Stimulated activated memory B cell treated with anti-CD40 and anti-IgM and Interleukin-4, amounts not matched to agents 10 μg/mL and 1 μg/mL and 100 μg/mL, for 72 hours (primary cell): ENCODE results near the gene NGB.

ENCODE experiments used
- ATAC-seq: fragments of 150-1000 bp; cut with Tn5 transposase; 2 replicates; pipeline ENCODE4 v1.10.0; 2021
- H3K27ac Mint-ChIP-seq: one replicate; pipeline ENCODE4 v1.8.0; 2022; ENCODE audit warnings: mild to moderate bottlenecking, mixed read lengths
- H3K27me3 Mint-ChIP-seq: one replicate; pipeline ENCODE4 v1.8.0; 2022; ENCODE audit warnings: mixed read lengths
- H3K36me3 Mint-ChIP-seq: one replicate; pipeline ENCODE4 v1.8.0; 2022; ENCODE audit warnings: mixed read lengths
- H3K4me1 Mint-ChIP-seq: one replicate; pipeline ENCODE4 v1.8.0; 2022; ENCODE audit warnings: mixed read lengths
- H3K4me3 Mint-ChIP-seq: one replicate; pipeline ENCODE4 v1.8.0; 2022; ENCODE audit warnings: mild to moderate bottlenecking, moderate library complexity, mixed read lengths
- H3K9me3 Mint-ChIP-seq: one replicate; pipeline ENCODE4 v1.8.0; 2022; ENCODE audit warnings: mixed read lengths

Gene NGB

DNA sequence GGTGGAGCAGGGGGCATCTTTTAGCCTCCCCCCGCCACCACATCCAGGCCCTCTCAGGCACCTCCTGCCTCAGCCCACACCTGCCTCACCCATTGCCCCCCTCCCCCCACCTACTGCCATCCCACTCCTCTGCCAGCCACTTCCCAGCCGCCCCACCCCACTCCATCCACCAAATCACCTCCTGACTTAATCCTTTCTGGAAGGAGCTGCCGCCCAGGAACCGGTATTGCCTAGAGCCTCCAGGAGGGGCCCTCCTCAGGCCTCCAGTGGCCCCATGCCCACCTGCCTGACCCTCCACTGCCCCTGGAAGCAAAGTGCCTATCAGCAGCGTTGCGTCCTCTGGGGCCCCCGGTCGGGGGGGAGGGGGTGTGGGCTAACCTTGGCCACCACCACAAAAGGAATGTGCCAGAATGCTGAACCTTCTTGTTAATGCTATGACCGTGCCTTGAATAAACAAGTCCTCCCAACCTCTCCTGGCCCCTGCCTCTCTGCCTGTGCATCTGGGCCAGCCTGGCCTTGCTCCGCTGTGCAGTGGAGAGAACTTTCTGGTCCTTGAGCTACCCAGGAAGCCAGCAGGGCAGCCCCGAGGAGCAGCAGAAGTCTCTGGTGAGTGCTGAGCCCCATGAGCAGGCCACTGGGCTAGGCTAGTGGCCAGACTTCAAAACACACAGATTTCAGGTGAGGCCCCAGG lies 11.8 kb downstream of the NGB start:
- H3K27me3 Mint-ChIP-seq = peaks cover 26% of the 10 kb centered on the region
- H3K4me3 Mint-ChIP-seq = no peak overlapping the region
- no peaks in the 10 kb centered on the region for H3K9me3 Mint-ChIP-seq
- no peak for ATAC-seq
- no peaks in the 10 kb centered on the region for H3K36me3 Mint-ChIP-seq
- H3K4me1 Mint-ChIP-seq = no peaks in the 10 kb centered on the region
- H3K27ac Mint-ChIP-seq = no peak overlapping the region

- no peak for ATAC-seq
- H3K27me3 Mint-ChIP-seq = peaks cover 30% of the 10 kb centered on the region
- H3K4me3 Mint-ChIP-seq = no peak overlapping the region
- no peaks in the 10 kb centered on the region for H3K4me1 Mint-ChIP-seq
- no peaks in the 10 kb centered on the region for H3K9me3 Mint-ChIP-seq
- H3K27ac Mint-ChIP-seq = no peak overlapping the region
- H3K36me3 Mint-ChIP-seq = no peaks in the 10 kb centered on the region
These were observed 12.4 kb downstream of the NGB start for GRCh38 chr14:77258566-77258965.

- no peaks in the 10 kb centered on the region for H3K4me1 Mint-ChIP-seq
- no peak for ATAC-seq
- H3K27ac Mint-ChIP-seq = no peak overlapping the region
- H3K36me3 Mint-ChIP-seq = no peaks in the 10 kb centered on the region
- peaks cover 37% of the 10 kb centered on the region for H3K27me3 Mint-ChIP-seq
- H3K4me3 Mint-ChIP-seq = no peak overlapping the region
- no peaks in the 10 kb centered on the region for H3K9me3 Mint-ChIP-seq
These were observed 13.3 kb downstream of the NGB start for GRCh38 chr14:77257700-77258099.

DNA sequence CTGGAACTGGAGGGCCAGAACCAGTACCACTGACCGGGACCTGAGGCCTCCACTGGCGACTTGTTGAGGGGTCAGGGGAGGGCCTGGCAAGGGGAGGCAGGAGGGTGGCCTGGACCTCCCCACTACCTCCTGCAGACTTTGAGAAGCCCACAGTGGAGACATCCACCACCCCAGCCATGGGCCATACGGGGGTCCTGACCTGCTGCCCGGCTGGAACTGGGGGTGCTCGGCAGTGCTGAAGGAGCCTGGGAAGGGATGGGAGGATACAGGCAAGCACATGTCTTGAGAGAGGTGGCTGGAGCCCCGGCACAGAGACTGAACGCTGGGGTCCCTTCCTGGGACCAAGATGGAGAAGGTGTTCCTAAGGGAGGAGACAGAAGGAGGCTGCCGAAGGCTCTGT lies 14.3 kb downstream of the NGB start:
- H3K27ac Mint-ChIP-seq = no peak overlapping the region
- peaks cover 37% of the 10 kb centered on the region for H3K27me3 Mint-ChIP-seq
- no peaks in the 10 kb centered on the region for H3K4me1 Mint-ChIP-seq
- ATAC-seq = no peak
- no peak overlapping the region for H3K4me3 Mint-ChIP-seq
- no peaks in the 10 kb centered on the region for H3K36me3 Mint-ChIP-seq
- no peaks in the 10 kb centered on the region for H3K9me3 Mint-ChIP-seq

- Mint-ChIP-seq H3K4me3 (no peak overlapping the region), H3K4me1 (no peaks in the 10 kb centered on the region), H3K27me3 (peaks cover 11% of the 10 kb centered on the region), H3K36me3 (no peaks in the 10 kb centered on the region), H3K9me3 (no peaks in the 10 kb centered on the region), H3K27ac (no peak overlapping the region)
- no peak for ATAC-seq
These were observed 17.4 kb downstream of the NGB start for GRCh38 chr14:77253333-77254190.

DNA sequence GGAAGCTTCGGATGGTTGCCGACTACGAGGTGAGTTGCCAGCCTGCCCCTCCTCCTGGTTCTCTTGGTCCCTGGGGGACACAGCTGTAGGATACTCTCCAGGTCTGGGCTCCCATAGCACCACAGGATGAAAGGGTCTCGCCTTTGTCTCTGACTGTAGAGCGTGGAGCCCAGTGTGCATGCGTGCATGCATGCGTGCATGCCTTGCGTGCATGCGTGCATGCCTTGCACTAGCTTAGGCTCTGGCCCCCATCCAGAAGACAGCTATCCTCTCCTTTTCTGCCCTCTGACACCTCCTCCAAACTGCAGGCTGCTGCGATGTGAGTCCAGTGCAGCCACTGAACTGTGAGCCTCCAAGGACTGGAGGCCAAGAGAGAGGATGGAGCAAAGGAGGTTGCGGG lies 19.1 kb downstream of the NGB start:
- Mint-ChIP-seq H3K4me3 (no peak overlapping the region), H3K27me3 (peaks cover 11% of the 10 kb centered on the region), H3K9me3 (no peaks in the 10 kb centered on the region), H3K27ac (no peak overlapping the region), H3K4me1 (no peaks in the 10 kb centered on the region), H3K36me3 (no peaks in the 10 kb centered on the region)
- ATAC-seq = no peak

GRCh38 chr14:77250927-77251326 lies 20.1 kb downstream of the NGB start:
- peaks cover 11% of the 10 kb centered on the region for H3K27me3 Mint-ChIP-seq
- no peaks in the 10 kb centered on the region for H3K36me3 Mint-ChIP-seq
- no peaks in the 10 kb centered on the region for H3K9me3 Mint-ChIP-seq
- no peak overlapping the region for H3K27ac Mint-ChIP-seq
- no peaks in the 10 kb centered on the region for H3K4me1 Mint-ChIP-seq
- H3K4me3 Mint-ChIP-seq = no peak overlapping the region
- no peak for ATAC-seq

DNA sequence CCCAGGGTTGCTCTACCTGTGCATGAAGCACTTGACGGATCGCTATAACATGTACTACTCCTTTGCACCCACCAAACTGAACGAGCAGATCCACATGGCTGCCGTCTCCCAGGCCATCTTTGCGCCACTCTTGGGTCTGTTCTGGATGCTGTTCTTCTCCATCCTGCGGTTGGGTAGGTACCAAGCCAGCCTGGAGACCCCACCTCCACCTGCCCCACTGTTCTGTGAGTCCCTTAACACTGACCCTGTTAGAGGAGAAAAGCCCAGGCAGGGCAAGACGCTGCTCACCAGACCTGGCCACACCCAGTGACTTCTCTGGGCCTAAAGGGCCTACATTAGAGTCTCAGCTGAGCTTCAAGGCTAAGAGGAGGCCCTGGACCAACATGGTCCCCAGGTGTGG lies 21.7 kb downstream of the NGB start:
- no peaks in the 10 kb centered on the region for H3K36me3 Mint-ChIP-seq
- ATAC-seq = no peak
- H3K4me3 Mint-ChIP-seq = no peak overlapping the region
- peaks cover 4% of the 10 kb centered on the region for H3K4me1 Mint-ChIP-seq
- H3K27ac Mint-ChIP-seq = no peak overlapping the region
- H3K27me3 Mint-ChIP-seq = peaks cover 11% of the 10 kb centered on the region
- H3K9me3 Mint-ChIP-seq = no peaks in the 10 kb centered on the region

DNA sequence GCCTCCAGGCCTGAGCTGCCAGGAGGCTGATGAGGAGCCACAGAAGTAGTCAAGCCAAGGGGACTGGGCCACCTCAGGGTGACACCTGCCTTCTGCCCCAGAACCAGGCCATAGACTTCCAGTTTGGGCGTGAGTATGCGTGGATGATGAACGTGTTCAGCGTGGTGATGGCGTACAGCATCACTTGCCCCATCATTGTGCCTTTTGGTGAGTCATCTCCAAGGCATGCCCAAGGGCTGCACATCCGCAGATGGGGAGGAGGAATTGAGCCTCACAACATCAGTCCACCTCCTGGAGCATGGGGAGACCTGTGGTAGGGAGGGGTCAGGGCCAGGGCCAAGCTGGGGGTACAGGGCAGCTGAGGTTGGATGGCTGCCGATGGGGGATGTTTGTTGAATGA lies 22.3 kb downstream of the NGB start:
- Mint-ChIP-seq H3K4me1 (peaks cover 11% of the 10 kb centered on the region), H3K9me3 (no peaks in the 10 kb centered on the region), H3K27ac (no peak overlapping the region), H3K4me3 (no peak overlapping the region), H3K36me3 (no peaks in the 10 kb centered on the region), H3K27me3 (peaks cover 8% of the 10 kb centered on the region)
- ATAC-seq = no peak

DNA sequence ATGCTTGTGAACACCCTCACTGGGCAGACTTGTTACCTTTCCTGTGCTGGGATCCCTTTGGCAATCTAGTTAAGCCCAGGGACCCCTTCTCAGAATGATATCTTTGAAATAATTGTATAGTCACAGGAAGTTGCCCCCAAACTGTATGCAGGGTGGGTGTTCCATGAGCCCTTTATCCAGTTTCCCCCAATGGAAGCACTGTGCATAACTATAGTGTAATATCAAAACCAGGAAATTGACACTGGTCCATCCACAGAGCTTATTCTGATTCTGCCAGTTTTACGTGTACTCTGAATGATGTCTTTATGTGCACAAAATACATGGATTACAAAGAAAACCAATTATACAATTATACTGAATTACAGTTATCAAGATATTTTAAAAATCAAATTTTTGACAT lies 24.2 kb downstream of the NGB start:
- H3K4me1 Mint-ChIP-seq = peaks cover 29% of the 10 kb centered on the region
- no peak overlapping the region for H3K27ac Mint-ChIP-seq
- no peaks in the 10 kb centered on the region for H3K27me3 Mint-ChIP-seq
- no peak overlapping the region for H3K4me3 Mint-ChIP-seq
- no peaks in the 10 kb centered on the region for H3K36me3 Mint-ChIP-seq
- H3K9me3 Mint-ChIP-seq = no peaks in the 10 kb centered on the region
- ATAC-seq = no peak

GRCh38 chr14:77245820-77246219 lies 25.2 kb downstream of the NGB start:
- Mint-ChIP-seq H3K4me1 (peaks cover 29% of the 10 kb centered on the region), H3K27me3 (no peaks in the 10 kb centered on the region), H3K4me3 (no peak overlapping the region), H3K27ac (no peak overlapping the region), H3K9me3 (no peaks in the 10 kb centered on the region), H3K36me3 (no peaks in the 10 kb centered on the region)
- no peak for ATAC-seq

DNA sequence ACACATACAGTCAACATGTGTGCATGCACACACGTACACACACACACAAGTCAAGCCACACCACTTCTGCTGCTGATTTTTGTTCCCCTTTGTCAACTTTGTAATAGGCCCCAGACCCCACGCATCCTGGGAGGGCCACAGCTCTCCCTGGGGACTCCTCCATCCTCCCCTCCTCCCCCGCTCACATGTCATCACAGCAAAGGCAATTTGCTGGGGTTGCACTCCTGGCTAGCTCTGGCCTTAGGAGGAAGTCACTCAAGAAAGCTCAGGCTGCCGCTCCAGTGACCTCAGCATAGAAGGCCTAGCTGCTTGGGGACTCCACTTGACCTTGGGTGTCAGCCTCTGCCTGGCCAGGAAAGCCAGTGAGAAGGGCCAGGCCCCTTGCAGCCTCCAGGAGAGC lies 27.2 kb downstream of the NGB start:
- Mint-ChIP-seq H3K27me3 (no peaks in the 10 kb centered on the region), H3K36me3 (no peaks in the 10 kb centered on the region), H3K4me3 (no peak overlapping the region), H3K4me1 (peaks cover 29% of the 10 kb centered on the region), H3K9me3 (no peaks in the 10 kb centered on the region), H3K27ac (peak overlapping the region; percentile 34)
- ATAC-seq = peak; percentile 89

DNA sequence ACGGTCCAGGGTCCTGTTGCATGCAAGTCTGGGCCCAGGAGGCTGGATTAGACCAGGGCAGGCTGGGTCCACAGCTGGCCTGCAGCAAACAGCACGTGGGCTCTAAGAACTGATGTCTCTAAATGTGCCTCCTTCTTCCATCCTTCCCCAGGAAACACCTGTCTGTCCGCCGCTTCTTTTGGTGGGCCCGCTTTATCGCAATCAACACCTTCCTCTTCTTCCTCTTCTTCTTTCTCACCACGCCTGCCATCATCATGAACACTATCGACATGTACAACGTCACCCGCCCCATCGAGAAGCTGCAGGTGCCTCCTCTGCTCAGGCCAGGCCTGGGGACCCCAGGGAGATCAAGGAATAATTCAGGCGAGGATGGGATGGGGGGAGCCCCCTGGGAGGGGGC lies 28.3 kb downstream of the NGB start:
- Mint-ChIP-seq H3K27ac (no peak overlapping the region), H3K27me3 (no peaks in the 10 kb centered on the region), H3K4me1 (peaks cover 29% of the 10 kb centered on the region), H3K4me3 (no peak overlapping the region), H3K36me3 (no peaks in the 10 kb centered on the region), H3K9me3 (no peaks in the 10 kb centered on the region)
- ATAC-seq = no peak

DNA sequence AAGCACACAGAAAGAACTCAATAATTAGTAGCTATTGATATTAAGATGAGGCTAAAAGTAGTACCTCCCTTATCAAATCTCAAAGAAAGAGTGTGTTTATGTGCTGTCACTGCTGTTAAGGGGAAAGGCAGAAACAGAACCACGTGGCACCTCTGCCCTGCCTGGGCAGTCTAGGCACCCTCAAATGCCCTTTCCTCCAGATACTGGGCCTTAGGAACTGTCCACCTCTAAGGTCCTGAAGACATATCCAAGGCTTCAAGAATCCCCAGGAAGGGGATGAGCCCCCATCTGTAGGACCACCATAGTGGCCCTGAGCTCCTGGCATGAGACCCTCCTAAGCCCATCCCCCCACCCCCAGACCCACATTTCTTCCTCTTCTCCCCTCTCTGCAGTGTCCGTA lies 29.1 kb downstream of the NGB start:
- no peaks in the 10 kb centered on the region for H3K27me3 Mint-ChIP-seq
- no peaks in the 10 kb centered on the region for H3K36me3 Mint-ChIP-seq
- no peak for ATAC-seq
- peaks cover 29% of the 10 kb centered on the region for H3K4me1 Mint-ChIP-seq
- H3K9me3 Mint-ChIP-seq = no peaks in the 10 kb centered on the region
- H3K27ac Mint-ChIP-seq = no peak overlapping the region
- no peak overlapping the region for H3K4me3 Mint-ChIP-seq

DNA sequence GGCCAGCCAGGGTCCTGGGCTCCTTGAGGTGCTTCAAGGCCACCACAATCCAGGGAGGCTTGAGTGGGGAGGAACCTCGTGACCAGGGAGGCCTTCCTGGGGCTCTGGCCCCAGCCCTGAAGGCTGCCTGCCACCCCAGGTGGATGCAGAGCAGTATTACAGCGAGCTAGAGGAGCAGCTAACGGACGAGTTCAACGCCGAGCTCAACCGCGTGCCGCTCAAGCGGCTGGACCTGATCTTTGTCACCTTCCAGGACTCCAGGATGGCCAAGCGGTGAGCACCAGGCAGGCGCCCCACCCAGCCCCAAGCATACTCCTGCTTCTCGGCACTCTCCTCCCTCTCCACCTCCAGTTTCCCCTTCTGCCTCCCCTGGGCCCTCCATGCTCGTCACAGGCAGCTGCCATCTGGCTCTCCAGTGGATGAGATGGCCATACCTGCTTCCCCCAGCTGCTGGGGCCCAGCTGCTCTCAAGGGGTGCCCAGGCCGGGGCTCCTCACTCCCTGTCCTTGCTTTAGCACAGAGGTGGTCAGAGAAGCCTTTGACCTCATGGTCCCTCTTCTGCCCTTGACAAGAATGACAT lies 30.6 kb downstream of the NGB start:
- no peak overlapping the region for H3K27ac Mint-ChIP-seq
- no peak overlapping the region for H3K4me3 Mint-ChIP-seq
- ATAC-seq = no peak
- H3K9me3 Mint-ChIP-seq = no peaks in the 10 kb centered on the region
- no peaks in the 10 kb centered on the region for H3K27me3 Mint-ChIP-seq
- H3K4me1 Mint-ChIP-seq = peaks cover 29% of the 10 kb centered on the region
- no peaks in the 10 kb centered on the region for H3K36me3 Mint-ChIP-seq

DNA sequence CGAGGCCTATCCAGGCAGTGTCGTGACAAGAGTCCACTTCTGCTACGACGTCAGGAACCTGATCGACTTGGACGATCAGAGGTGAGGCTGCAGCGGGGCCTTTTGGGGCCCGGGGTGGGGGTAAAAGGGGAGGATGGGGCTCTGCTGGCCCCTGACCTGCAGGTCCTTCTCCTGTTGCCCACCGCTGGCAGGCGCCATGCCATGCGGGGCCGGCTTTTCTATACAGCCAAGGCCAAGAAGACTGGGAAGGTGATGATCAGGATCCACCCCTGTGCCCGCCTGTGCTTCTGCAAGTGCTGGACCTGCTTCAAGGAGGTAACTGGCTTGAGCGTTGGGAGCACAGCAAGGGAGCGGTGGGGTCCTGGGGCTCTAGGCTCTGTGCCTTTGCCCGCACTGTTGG lies 31.6 kb downstream of the NGB start:
- Mint-ChIP-seq H3K4me3 (no peak overlapping the region), H3K27me3 (no peaks in the 10 kb centered on the region), H3K36me3 (no peaks in the 10 kb centered on the region), H3K27ac (no peak overlapping the region), H3K9me3 (no peaks in the 10 kb centered on the region), H3K4me1 (peaks cover 26% of the 10 kb centered on the region)
- no peak for ATAC-seq
